ENCODE data around the gene GNAZ. TPM values are rescaled to one million over a fixed set of nuclear protein-coding genes. Genes with fewer than 3 reads are reported as not detected.

GNAZ gene
- polyA plus RNA-seq, 2 of the 4 experiments (the other 2 are of a cell fraction) = 1.9 to 2.5 TPM

- ATAC-seq = no peak
- no peak for TF ChIP-seq NR3C1 (IDR thresholded peaks at IDR 0.05)
- no peak for TF ChIP-seq EP300 (IDR thresholded peaks at IDR 0.05)
- TF ChIP-seq ZC3H11A (IDR thresholded peaks at IDR 0.05) = no peak
- no peak for TF ChIP-seq RNF2 (IDR thresholded peaks at IDR 0.05; ENCODE audit: borderline replicate concordance, low read depth)
- TF ChIP-seq EHMT2 (IDR thresholded peaks at IDR 0.05; ENCODE audit: low read depth) = no peak
- FAIRE-seq = no peak
- POLR2A ChIA-PET = no interaction called here
- Histone ChIP-seq H3K27ac (no peak overlapping the region), H3K4me2 (no peak overlapping the region), H3K4me1 (no peaks in the 10 kb centered on the region), H3K9me3 (no peaks in the 10 kb centered on the region), H3K4me3 (no peak overlapping the region)
- no peak for DNase-seq (ENCODE audit: low read depth in 1 of 2, low spot score in 1 of 2)
- CTCF ChIA-PET = interaction anchor here (1.0 to 1.4 kb wide), 3 partner anchors 10 to 95 kb away, joined by 3 to 5 read pairs (median 3); no protein-coding TSS in a partner anchor
- 43% methylated on average over 4 of the region's 4 CpGs for WGBS (ENCODE audit: missing lambda C conversion rate)
These were observed 37.7 kb upstream of the GNAZ start for GRCh38 chr22:23032658-23033057.

GRCh38 chr22:23033116-23033905 is 37.0 kb upstream of the GNAZ start:
- Histone ChIP-seq H3K9me3 (no peaks in the 10 kb centered on the region), H3K27ac (no peak overlapping the region), H3K4me3 (no peak overlapping the region), H3K4me2 (no peak overlapping the region), H3K4me1 (no peaks in the 10 kb centered on the region)
- no peak for ATAC-seq
- TF ChIP-seq KDM1A (IDR thresholded peaks at IDR 0.05; ENCODE audit: low read depth) (no peak), CTCF (IDR thresholded peaks at IDR 0.05) (no peak), HDAC2 (IDR thresholded peaks at IDR 0.05) (no peak), RAD21 (conservative IDR thresholded peaks at IDR 0.05 in 1 of 2, IDR thresholded peaks at IDR 0.05 in 1 of 2) (no peak), ATOH8 (CRISPR knock-in tag; IDR thresholded peaks at IDR 0.05; ENCODE audit: low read depth) (no peak), FOSB (CRISPR knock-in tag; IDR thresholded peaks at IDR 0.05) (no peak), NPAS2 (CRISPR knock-in tag; IDR thresholded peaks at IDR 0.05; ENCODE audit: borderline replicate concordance) (no peak), NFE2L2 (conservative IDR thresholded peaks at IDR 0.05; ENCODE audit: low read length) (no peak), SMC3 (IDR thresholded peaks at IDR 0.05) (no peak), CBX2 (IDR thresholded peaks at IDR 0.05; ENCODE audit: borderline replicate concordance, low read depth) (no peak), RNF2 (IDR thresholded peaks at IDR 0.05; ENCODE audit: borderline replicate concordance, low read depth) (no peak), CEBPB (IDR thresholded peaks at IDR 0.05) (no peak), CBX8 (IDR thresholded peaks at IDR 0.05) (no peak), HOXB5 (CRISPR knock-in tag; IDR thresholded peaks at IDR 0.05) (no peak), MAFK (IDR thresholded peaks at IDR 0.05; ENCODE audit: partially characterized antibody) (no peak), NR3C1 (IDR thresholded peaks at IDR 0.05) (no peak), PHF8 (IDR thresholded peaks at IDR 0.05; ENCODE audit: borderline replicate concordance, low read depth) (no peak), EP300 (IDR thresholded peaks at IDR 0.05) (no peak)
- 56% methylated on average over 5 of the region's 6 CpGs for WGBS (ENCODE audit: missing lambda C conversion rate)
- ChIA-PET POLR2A (no interaction called here), CTCF (no interaction called here)
- DNase-seq (ENCODE audit: low read depth in 1 of 2, low spot score in 1 of 2) = no peak
- no peak for FAIRE-seq

Measured in A549 (cell line).